Hepatocyte (in vitro differentiated cells): Measurements from ENCODE around the gene IER3IP1. TPM values are rescaled to one million over a fixed set of nuclear protein-coding genes. Genes with fewer than 3 reads are reported as not detected.

Experiments used
- DNase-seq: peaks from one replicate; pipeline ENCODE4 v3.0.0-alpha.2; 2016; ENCODE audit warnings: low spot score
- H2AFZ ChIP-seq: fragments of 200-600 bp; sonication (generic); 2 replicates; pipeline ENCODE4 v1.6.0; 2016; ENCODE audit warnings: antibody characterized with exemption, mild to moderate bottlenecking
- H3K27ac ChIP-seq: fragments of 200-600 bp; sonication (generic); 2 replicates; pipeline ENCODE4 v1.5.1; 2016; ENCODE audit warnings: mild to moderate bottlenecking
- H3K27me3 ChIP-seq: fragments of 200-600 bp; sonication (generic); 2 replicates; pipeline ENCODE4 v1.6.1; 2016
- H3K36me3 ChIP-seq: fragments of 200-600 bp; sonication (generic); replicated peaks from 2 replicates; pipeline ENCODE4 v1.5.1; 2016; ENCODE audit warnings: low read depth; ENCODE audit not compliant: insufficient read depth
- H3K4me1 ChIP-seq: fragments of 200-600 bp; sonication (generic); 2 replicates; pipeline ENCODE4 v1.5.1; 2016; ENCODE audit warnings: mild to moderate bottlenecking, moderate library complexity; ENCODE audit not compliant: insufficient read depth
- H3K4me2 ChIP-seq: fragments of 200-600 bp; sonication (generic); 2 replicates; pipeline ENCODE4 v1.6.0; 2016
- H3K4me3 ChIP-seq: fragments of 200-600 bp; sonication (generic); 2 replicates; pipeline ENCODE4 v1.5.1; 2016; ENCODE audit warnings: mild to moderate bottlenecking
- H3K79me2 ChIP-seq: fragments of 200-600 bp; sonication (generic); 2 replicates; pipeline ENCODE4 v1.6.0; 2017; ENCODE audit warnings: mild to moderate bottlenecking
- H3K9me2 ChIP-seq: fragments of 200-600 bp; sonication (generic); replicated peaks from 2 replicates; pipeline ENCODE4 v1.6.0; 2017; ENCODE audit warnings: mild to moderate bottlenecking; ENCODE audit not compliant: insufficient read depth
- H3K9me3 ChIP-seq: fragments of 200-600 bp; sonication (generic); 2 replicates; pipeline ENCODE4 v1.5.1; 2016; ENCODE audit warnings: low read depth, mild to moderate bottlenecking
- H4K20me1 ChIP-seq: fragments of 200-600 bp; sonication (generic); 2 replicates; pipeline ENCODE4 v1.6.0; 2016; ENCODE audit warnings: mild to moderate bottlenecking; ENCODE audit not compliant: insufficient read depth, poor library complexity, severe bottlenecking
- CTCF ChIP-seq: fragments of 200-600 bp; sonication (generic); IDR thresholded peaks from 2 replicates; pipeline ENCODE4 v1.5.1; 2016; ENCODE audit warnings: antibody characterized with exemption, mild to moderate bottlenecking; ENCODE audit not compliant: poor library complexity
- EZH2 ChIP-seq: fragments of 200-600 bp; sonication (generic); IDR thresholded peaks from 2 replicates; pipeline ENCODE4 v1.6.1; 2016; ENCODE audit warnings: antibody characterized with exemption, mild to moderate bottlenecking, borderline replicate concordance
- EZH2phosphoT487 ChIP-seq: fragments of 200-600 bp; sonication (generic); IDR thresholded peaks from one replicate; pipeline ENCODE4 v1.6.1; 2018; ENCODE audit warnings: antibody characterized with exemption, mild to moderate bottlenecking, low read depth, moderate library complexity; ENCODE audit not compliant: unreplicated experiment, severe bottlenecking
- WGBS: methylation state at CpG from one replicate; pipeline ENCODE4 v1.1.6; 2016; ENCODE audit warnings: low lambda C conversion rate; ENCODE audit errors: missing lambda C conversion rate; 5-methylcytosine and 5-hydroxymethylcytosine counted together
- polyA plus RNA-seq: library from polyadenylated mRNA; unstranded; fragments of >200 nt; fragmentation: Nextera tagmentation; extraction: Ambion mirVana; gene quantifications from 2 replicates; pipeline ENCODE4 v1.2.1, GENCODE V29; 2016
- total RNA-seq: library from RNA; depleted of rRNA; stranded (reverse); fragments of >200 nt; gene quantifications from 2 replicates; pipeline ENCODE4 v1.2.3, GENCODE V29; 2014

IER3IP1 gene
- total and polyA plus RNA-seq, 2 experiments from 2014 or later = 32.6 to 33.8 TPM

DNA sequence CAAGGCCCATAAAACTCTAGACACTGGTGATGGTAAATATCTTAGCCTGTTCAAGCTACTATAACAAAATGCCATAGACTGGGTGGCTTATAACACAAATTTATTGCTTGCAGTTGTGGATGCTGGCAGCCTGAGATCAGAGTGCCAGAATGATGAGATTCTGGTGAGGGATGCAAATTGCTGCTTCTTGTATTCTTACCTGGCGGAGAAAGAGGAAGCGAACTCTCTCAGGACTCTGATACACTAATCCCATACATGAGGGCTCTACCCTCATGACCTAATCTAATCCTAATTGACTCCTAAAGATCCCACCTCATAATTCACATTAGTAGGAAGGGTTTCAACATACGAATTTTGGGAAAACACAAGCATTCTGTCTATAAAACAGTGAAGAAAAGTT is 4.6 kb upstream of the IER3IP1 start:
- Histone ChIP-seq H3K36me3 (no peaks in the 10 kb centered on the region), H2AFZ (no peak overlapping the region), H3K27me3 (no peaks in the 10 kb centered on the region), H3K4me1 (no peaks in the 10 kb centered on the region), H3K9me3 (no peaks in the 10 kb centered on the region), H3K27ac (no peak overlapping the region), H3K4me3 (no peak overlapping the region), H3K79me2 (peaks cover 2% of the 10 kb centered on the region), H4K20me1 (no peaks in the 10 kb centered on the region), H3K4me2 (no peak overlapping the region), H3K9me2 (no peaks in the 10 kb centered on the region)
- TF ChIP-seq CTCF (no peak), EZH2phosphoT487 (no peak)
- WGBS = 81% methylated on average over 3 of the region's 3 CpGs
- DNase-seq = no peak

DNA sequence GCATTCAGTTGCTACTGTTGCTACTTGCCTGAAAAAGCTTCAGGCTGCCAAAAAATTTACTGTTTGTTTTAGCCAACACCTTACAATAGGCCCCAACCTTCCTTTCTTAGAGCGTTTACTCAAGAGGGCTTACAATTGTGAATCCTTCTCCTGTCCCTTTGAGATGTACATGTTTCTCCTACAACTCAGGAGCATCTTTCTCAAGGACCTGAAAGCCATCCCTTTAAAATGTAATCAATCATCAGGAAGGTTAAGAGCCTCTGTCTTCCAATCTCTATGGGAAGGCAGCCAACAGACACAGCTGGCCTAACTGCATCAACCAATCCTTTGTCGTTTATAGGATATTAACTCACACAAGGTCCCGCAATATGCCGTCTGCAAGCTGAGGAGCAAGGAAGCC is 3.4 kb upstream of the IER3IP1 start:
- Histone ChIP-seq H3K36me3 (no peaks in the 10 kb centered on the region), H3K4me1 (peaks cover 7% of the 10 kb centered on the region), H3K27ac (no peak overlapping the region), H2AFZ (no peak overlapping the region), H4K20me1 (peaks cover 7% of the 10 kb centered on the region), H3K9me3 (no peaks in the 10 kb centered on the region), H3K27me3 (no peaks in the 10 kb centered on the region), H3K9me2 (no peaks in the 10 kb centered on the region), H3K4me2 (no peak overlapping the region), H3K79me2 (peaks cover 14% of the 10 kb centered on the region), H3K4me3 (no peak overlapping the region)
- DNase-seq = no peak
- TF ChIP-seq EZH2 = no peak
- no peak for TF ChIP-seq CTCF
- no peak for TF ChIP-seq EZH2phosphoT487
- 75% methylated on average over 4 of the region's 4 CpGs for WGBS

- H3K36me3 ChIP-seq = no peaks in the 10 kb centered on the region
- H3K79me2 ChIP-seq = peaks cover 55% of the 10 kb centered on the region
- H3K9me3 ChIP-seq = no peaks in the 10 kb centered on the region
- H3K27ac ChIP-seq = peak overlapping the region; percentile 96
- no peak for DNase-seq
- H3K4me3 ChIP-seq = peak overlapping the region; percentile 93
- peak overlapping the region; percentile 80 for H3K4me2 ChIP-seq
- H4K20me1 ChIP-seq = peaks cover 33% of the 10 kb centered on the region
- H3K9me2 ChIP-seq = no peaks in the 10 kb centered on the region
- no peaks in the 10 kb centered on the region for H3K27me3 ChIP-seq
- H2AFZ ChIP-seq = peak overlapping the region; percentile 88
- TF ChIP-seq EZH2 = no peak
- no peak for TF ChIP-seq CTCF
- no peak for TF ChIP-seq EZH2phosphoT487
- peaks cover 13% of the 10 kb centered on the region for H3K4me1 ChIP-seq
- WGBS = 7% methylated on average over 24 of the region's 24 CpGs
These were observed 774 bp downstream of the IER3IP1 start for GRCh38 chr18:47175283-47175897.
